ENCODE results near the gene SLC24A3. TPM values are rescaled to one million over a fixed set of nuclear protein-coding genes. Genes with fewer than 3 reads are reported as not detected.

Gene SLC24A3
- total RNA-seq (2021) (46.0 and 47.8 TPM in 2 replicates), Bru-seq, nascent RNA (percentile 96 among the genes with signal in this experiment), BruChase-seq, experiment 1, labeled RNA remaining after a 2-hour chase (percentile 96 among the genes with signal in this experiment), BruChase-seq, experiment 2, labeled RNA remaining after a 6-hour chase (percentile 93 among the genes with signal in this experiment)
- long read RNA-seq, partial matches to known transcripts, result 32 of 95 reads
- long read RNA-seq, other reads (novel, unspliced or antisense), result 63 of 95 reads

DNA sequence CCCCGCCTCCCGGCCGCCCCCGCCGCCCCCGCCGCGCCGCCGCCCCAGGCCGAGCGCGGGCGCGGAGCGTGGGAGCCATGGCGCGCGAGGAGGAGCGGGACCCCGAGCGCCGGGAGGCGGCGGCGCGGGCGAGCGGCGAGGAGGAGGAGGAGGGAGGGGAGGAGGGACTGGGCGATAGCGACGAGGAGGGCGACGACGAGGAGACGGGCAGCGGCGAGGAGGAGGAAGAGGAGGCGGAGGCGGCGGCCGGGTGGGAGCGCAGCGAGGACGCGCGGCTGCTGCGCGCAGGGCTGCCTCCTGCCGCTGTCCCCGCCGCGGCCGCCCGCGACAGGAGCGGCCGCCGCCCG is at the start of gene SLC24A3:
TSS of gene SLC24A3 (plus strand) at position 174 of the 347 bp plus-strand sequence.
- CTCF ChIA-PET, result interaction anchor here (0.6 to 1.0 kb wide), 2 partner anchors 9 to 10 kb away, joined by 3 to 20 read pairs; no protein-coding TSS in a partner anchor
- Histone ChIP-seq H3K9me3 (ENCODE audit: low read depth, low read length, poor library complexity, severe bottlenecking) (no peaks in the 10 kb centered on the region), H3K27me3 (replicated peaks; ENCODE audit: insufficient read depth, low read depth, low read length, poor library complexity) (no peaks in the 10 kb centered on the region), H3K4me3 (ENCODE audit: low read depth, low read length, poor library complexity, severe bottlenecking) (peak within 1 kb of the TSS; percentile 88), H3K27ac (ENCODE audit: low read depth, low read length, poor library complexity, severe bottlenecking) (peak within 1 kb of the TSS; percentile 97), H3K36me3 (ENCODE audit: insufficient read depth, low read length, poor library complexity, severe bottlenecking) (peaks cover 9% of the 10 kb centered on the region), H3K4me1 (ENCODE audit: insufficient read depth, low read length, poor library complexity, severe bottlenecking) (peaks cover 60% of the 10 kb centered on the region)
- intact Hi-C loops (cut with micrococcal nuclease; ENCODE audit: unreplicated experiment), result loop anchor here (2.0 kb wide), 1 partner anchor 376 kb away; no protein-coding TSS in a partner anchor
- TF ChIP-seq, protein P1, sequence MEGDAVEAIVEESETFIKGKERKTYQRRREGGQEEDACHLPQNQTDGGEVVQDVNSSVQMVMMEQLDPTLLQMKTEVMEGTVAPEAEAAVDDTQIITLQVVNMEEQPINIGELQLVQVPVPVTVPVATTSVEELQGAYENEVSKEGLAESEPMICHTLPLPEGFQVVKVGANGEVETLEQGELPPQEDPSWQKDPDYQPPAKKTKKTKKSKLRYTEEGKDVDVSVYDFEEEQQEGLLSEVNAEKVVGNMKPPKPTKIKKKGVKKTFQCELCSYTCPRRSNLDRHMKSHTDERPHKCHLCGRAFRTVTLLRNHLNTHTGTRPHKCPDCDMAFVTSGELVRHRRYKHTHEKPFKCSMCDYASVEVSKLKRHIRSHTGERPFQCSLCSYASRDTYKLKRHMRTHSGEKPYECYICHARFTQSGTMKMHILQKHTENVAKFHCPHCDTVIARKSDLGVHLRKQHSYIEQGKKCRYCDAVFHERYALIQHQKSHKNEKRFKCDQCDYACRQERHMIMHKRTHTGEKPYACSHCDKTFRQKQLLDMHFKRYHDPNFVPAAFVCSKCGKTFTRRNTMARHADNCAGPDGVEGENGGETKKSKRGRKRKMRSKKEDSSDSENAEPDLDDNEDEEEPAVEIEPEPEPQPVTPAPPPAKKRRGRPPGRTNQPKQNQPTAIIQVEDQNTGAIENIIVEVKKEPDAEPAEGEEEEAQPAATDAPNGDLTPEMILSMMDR (conservative IDR thresholded peaks at IDR 0.05; ENCODE audit: low read depth, low read length), result no peak
- TF ChIP-seq EZH2 (IDR thresholded peaks at IDR 0.05; ENCODE audit: borderline replicate concordance, low read depth, low read length, poor library complexity, severe bottlenecking), result no peak
- BruUV-seq (replicated peaks), result no TSS peak
- DNase-seq (ENCODE audit: low spot score), result peak; percentile 71
- POLR2A ChIA-PET (ENCODE audit: low non-redundant PET), result no interaction called here

DNA sequence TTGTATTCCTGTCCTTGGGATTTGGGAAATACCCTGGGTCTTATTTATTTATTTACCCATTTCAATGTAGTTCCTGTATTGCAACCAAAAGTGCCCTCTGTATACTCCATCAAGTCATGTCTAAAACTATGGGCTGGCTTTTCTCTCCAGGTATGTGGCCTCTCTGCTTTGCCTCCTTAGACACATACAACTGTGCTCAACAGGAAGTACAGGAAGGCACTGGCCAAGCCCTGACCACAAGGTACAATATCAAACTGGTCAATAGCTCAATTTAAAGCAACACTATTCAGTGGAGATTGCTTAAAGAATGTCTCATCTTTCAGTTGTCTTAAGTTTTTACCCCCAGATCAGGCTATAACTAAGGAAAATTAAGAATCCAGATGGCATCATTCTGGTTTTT is 42.3 kb upstream of the SLC24A3 start:
- no peak for DNase-seq (ENCODE audit: low spot score)
- no peak for TF ChIP-seq EZH2 (IDR thresholded peaks at IDR 0.05; ENCODE audit: borderline replicate concordance, low read depth, low read length, poor library complexity, severe bottlenecking)
- TF ChIP-seq, protein P1 (conservative IDR thresholded peaks at IDR 0.05; ENCODE audit: low read depth, low read length), result no peak
- peaks cover 3% of the 10 kb centered on the region for H3K27me3 ChIP-seq (replicated peaks; ENCODE audit: insufficient read depth, low read depth, low read length, poor library complexity)
- no peaks in the 10 kb centered on the region for H3K36me3 ChIP-seq (ENCODE audit: insufficient read depth, low read length, poor library complexity, severe bottlenecking)
- H3K4me1 ChIP-seq (ENCODE audit: insufficient read depth, low read length, poor library complexity, severe bottlenecking), result no peaks in the 10 kb centered on the region
- no peak overlapping the region for H3K4me3 ChIP-seq (ENCODE audit: low read depth, low read length, poor library complexity, severe bottlenecking)
- H3K27ac ChIP-seq (ENCODE audit: low read depth, low read length, poor library complexity, severe bottlenecking), result no peak overlapping the region
- BruUV-seq (replicated peaks), result no TSS peak
- no peaks in the 10 kb centered on the region for H3K9me3 ChIP-seq (ENCODE audit: low read depth, low read length, poor library complexity, severe bottlenecking)
- ChIA-PET POLR2A (ENCODE audit: low non-redundant PET) (no interaction called here), CTCF (no interaction called here)
- intact Hi-C loops (cut with micrococcal nuclease; ENCODE audit: unreplicated experiment), result no loop called here

DNA sequence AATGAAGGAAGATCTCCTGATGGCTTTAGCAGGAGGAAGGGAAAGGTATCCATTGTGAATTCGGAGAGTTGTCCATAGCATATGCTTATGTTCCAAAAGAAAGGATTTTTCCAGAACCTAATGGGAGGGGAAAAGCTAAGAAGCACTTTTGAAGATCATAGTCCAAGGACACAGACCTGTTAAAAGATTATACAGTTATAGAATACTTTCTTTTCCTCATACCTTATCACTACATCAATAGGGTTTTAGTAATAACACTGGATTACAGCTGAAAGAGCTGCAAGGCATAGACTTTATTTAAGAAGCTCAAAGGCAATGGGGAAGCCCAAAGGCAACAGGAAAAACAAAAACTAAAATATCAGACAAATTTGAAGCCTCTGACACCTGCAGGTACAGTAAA is 39.8 kb upstream of the SLC24A3 start:
- Histone ChIP-seq H3K27me3 (replicated peaks; ENCODE audit: insufficient read depth, low read depth, low read length, poor library complexity) (peaks cover 7% of the 10 kb centered on the region), H3K4me3 (ENCODE audit: low read depth, low read length, poor library complexity, severe bottlenecking) (no peak overlapping the region), H3K9me3 (ENCODE audit: low read depth, low read length, poor library complexity, severe bottlenecking) (no peaks in the 10 kb centered on the region), H3K36me3 (ENCODE audit: insufficient read depth, low read length, poor library complexity, severe bottlenecking) (no peaks in the 10 kb centered on the region), H3K4me1 (ENCODE audit: insufficient read depth, low read length, poor library complexity, severe bottlenecking) (no peaks in the 10 kb centered on the region), H3K27ac (ENCODE audit: low read depth, low read length, poor library complexity, severe bottlenecking) (no peak overlapping the region)
- ChIA-PET CTCF (no interaction called here), POLR2A (ENCODE audit: low non-redundant PET) (no interaction called here)
- TF ChIP-seq EZH2 (IDR thresholded peaks at IDR 0.05; ENCODE audit: borderline replicate concordance, low read depth, low read length, poor library complexity, severe bottlenecking), result no peak
- no TSS peak for BruUV-seq (replicated peaks)
- intact Hi-C loops (cut with micrococcal nuclease; ENCODE audit: unreplicated experiment), result no loop called here
- DNase-seq (ENCODE audit: low spot score), result no peak
